MM.1S (cell line): ENCODE data around the gene KCNQ5.

Source experiments
- DNase-seq: peaks from one replicate; pipeline ENCODE4 v3.0.0-alpha.2; 2015
- H2AFZ ChIP-seq: fragments of 300-600 bp; sonication (generic); 2 replicates; pipeline ENCODE4 v1.6.0; 2016; ENCODE audit warnings: antibody characterized with exemption, low read length
- H3F3A ChIP-seq: fragments of 300-600 bp; sonication (generic); 2 replicates; pipeline ENCODE4 v1.6.1; 2016; ENCODE audit warnings: mild to moderate bottlenecking, antibody characterized with exemption, low read length, moderate library complexity, mixed read lengths; ENCODE audit not compliant: insufficient read depth
- H3K27ac ChIP-seq: fragments of 300-600 bp; sonication (generic); 2 replicates; pipeline ENCODE4 v1.5.1; 2016; ENCODE audit warnings: mild to moderate bottlenecking, low read length
- H3K27me3 ChIP-seq: fragments of 300-600 bp; sonication (generic); replicated peaks from 2 replicates; pipeline ENCODE4 v1.6.0; 2016; ENCODE audit warnings: low read length; ENCODE audit not compliant: insufficient read depth
- H3K36me3 ChIP-seq: fragments of 300-600 bp; sonication (generic); replicated peaks from 2 replicates; pipeline ENCODE4 v1.6.1; 2016; ENCODE audit warnings: mild to moderate bottlenecking, low read length, mixed read lengths; ENCODE audit not compliant: insufficient read depth
- H3K4me1 ChIP-seq: fragments of 300-600 bp; sonication (generic); 2 replicates; pipeline ENCODE4 v1.6.1; 2016; ENCODE audit warnings: low read length, mixed read lengths
- H3K4me2 ChIP-seq: fragments of 300-600 bp; sonication (generic); 2 replicates; pipeline ENCODE4 v1.6.0; 2016; ENCODE audit warnings: low read depth, low read length
- H3K4me3 ChIP-seq: fragments of 300-600 bp; sonication (generic); 2 replicates; pipeline ENCODE4 v1.5.1; 2016; ENCODE audit warnings: low read length, mixed read lengths
- H3K79me2 ChIP-seq: fragments of 300-600 bp; sonication (generic); 2 replicates; pipeline ENCODE4 v1.6.1; 2016; ENCODE audit warnings: mixed run types, low read length, mixed read lengths
- H3K9ac ChIP-seq: fragments of 300-600 bp; sonication (generic); 2 replicates; pipeline ENCODE4 v1.6.1; 2016; ENCODE audit warnings: low read length, mixed read lengths
- H3K9me2 ChIP-seq: fragments of 300-600 bp; sonication (generic); replicated peaks from 2 replicates; pipeline ENCODE4 v1.6.1; 2016; ENCODE audit warnings: mild to moderate bottlenecking, low read length, mixed read lengths; ENCODE audit not compliant: insufficient read depth
- H3K9me3 ChIP-seq: fragments of 300-600 bp; sonication (generic); replicated peaks from 2 replicates; pipeline ENCODE4 v1.6.1; 2016; ENCODE audit warnings: mild to moderate bottlenecking, low read length, mixed read lengths; ENCODE audit not compliant: insufficient read depth
- H4K20me1 ChIP-seq: fragments of 300-600 bp; sonication (generic); 2 replicates; pipeline ENCODE4 v1.6.1; 2016; ENCODE audit warnings: mild to moderate bottlenecking, low read length, moderate library complexity, mixed read lengths; ENCODE audit not compliant: insufficient read depth
- EZH2 ChIP-seq: fragments of 300-600 bp; sonication (generic); optimal IDR thresholded peaks from 2 replicates; pipeline ENCODE3; 2017; ENCODE audit warnings: low read depth, mild to moderate bottlenecking, antibody characterized with exemption, low read length, mixed read lengths
- EZH2phosphoT487 ChIP-seq: fragments of 300-600 bp; sonication (generic); IDR thresholded peaks from 2 replicates; pipeline ENCODE4 v1.6.1; 2018; ENCODE audit warnings: antibody characterized with exemption, low read length
- TF ChIP-seq, protein P1 (sequence below): fragments of 300-600 bp; sonication (generic); IDR thresholded peaks from 2 replicates; pipeline ENCODE4 v1.5.1; 2016; ENCODE audit warnings: antibody characterized with exemption, low read length, mixed read lengths

The KCNQ5 gene

DNA sequence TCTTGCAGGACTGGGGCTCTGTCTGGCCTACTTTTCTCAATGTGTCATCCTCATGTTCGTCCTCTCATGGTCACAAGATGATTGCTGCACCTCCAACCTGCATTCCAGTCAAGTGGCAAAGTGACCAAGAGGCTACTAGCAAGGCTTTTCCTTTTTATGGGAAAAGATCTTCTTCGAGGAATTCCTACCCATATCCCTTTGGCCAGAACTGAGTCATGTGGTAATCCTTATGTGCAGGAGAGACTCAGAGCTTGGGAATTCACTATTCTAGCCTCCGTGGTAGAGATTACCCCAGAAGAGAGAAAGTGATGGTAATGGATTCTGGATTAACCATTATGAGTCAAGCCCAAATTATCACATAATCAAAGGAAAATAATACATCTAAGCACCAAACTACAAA is 162.7 kb downstream of the KCNQ5 start:
- H4K20me1 ChIP-seq, result no peaks in the 10 kb centered on the region
- no peak overlapping the region for H3K4me2 ChIP-seq
- H3K27me3 ChIP-seq, result no peaks in the 10 kb centered on the region
- no peaks in the 10 kb centered on the region for H3K79me2 ChIP-seq
- TF ChIP-seq, protein P1, sequence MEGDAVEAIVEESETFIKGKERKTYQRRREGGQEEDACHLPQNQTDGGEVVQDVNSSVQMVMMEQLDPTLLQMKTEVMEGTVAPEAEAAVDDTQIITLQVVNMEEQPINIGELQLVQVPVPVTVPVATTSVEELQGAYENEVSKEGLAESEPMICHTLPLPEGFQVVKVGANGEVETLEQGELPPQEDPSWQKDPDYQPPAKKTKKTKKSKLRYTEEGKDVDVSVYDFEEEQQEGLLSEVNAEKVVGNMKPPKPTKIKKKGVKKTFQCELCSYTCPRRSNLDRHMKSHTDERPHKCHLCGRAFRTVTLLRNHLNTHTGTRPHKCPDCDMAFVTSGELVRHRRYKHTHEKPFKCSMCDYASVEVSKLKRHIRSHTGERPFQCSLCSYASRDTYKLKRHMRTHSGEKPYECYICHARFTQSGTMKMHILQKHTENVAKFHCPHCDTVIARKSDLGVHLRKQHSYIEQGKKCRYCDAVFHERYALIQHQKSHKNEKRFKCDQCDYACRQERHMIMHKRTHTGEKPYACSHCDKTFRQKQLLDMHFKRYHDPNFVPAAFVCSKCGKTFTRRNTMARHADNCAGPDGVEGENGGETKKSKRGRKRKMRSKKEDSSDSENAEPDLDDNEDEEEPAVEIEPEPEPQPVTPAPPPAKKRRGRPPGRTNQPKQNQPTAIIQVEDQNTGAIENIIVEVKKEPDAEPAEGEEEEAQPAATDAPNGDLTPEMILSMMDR, result no peak
- TF ChIP-seq EZH2phosphoT487 (no peak), EZH2 (no peak)
- H3K4me3 ChIP-seq, result no peak overlapping the region
- no peak for DNase-seq
- no peaks in the 10 kb centered on the region for H3K9me3 ChIP-seq
- H3K4me1 ChIP-seq, result peaks cover 8% of the 10 kb centered on the region
- H3F3A ChIP-seq, result 0 out of 2 replicates have a peak, but pooled peaks cover 10% of the 10 kb centered on the region
- H3K9me2 ChIP-seq, result no peaks in the 10 kb centered on the region
- H3K36me3 ChIP-seq, result no peaks in the 10 kb centered on the region
- H2AFZ ChIP-seq, result no peak overlapping the region
- H3K9ac ChIP-seq, result no peak overlapping the region
- no peak overlapping the region for H3K27ac ChIP-seq

DNA sequence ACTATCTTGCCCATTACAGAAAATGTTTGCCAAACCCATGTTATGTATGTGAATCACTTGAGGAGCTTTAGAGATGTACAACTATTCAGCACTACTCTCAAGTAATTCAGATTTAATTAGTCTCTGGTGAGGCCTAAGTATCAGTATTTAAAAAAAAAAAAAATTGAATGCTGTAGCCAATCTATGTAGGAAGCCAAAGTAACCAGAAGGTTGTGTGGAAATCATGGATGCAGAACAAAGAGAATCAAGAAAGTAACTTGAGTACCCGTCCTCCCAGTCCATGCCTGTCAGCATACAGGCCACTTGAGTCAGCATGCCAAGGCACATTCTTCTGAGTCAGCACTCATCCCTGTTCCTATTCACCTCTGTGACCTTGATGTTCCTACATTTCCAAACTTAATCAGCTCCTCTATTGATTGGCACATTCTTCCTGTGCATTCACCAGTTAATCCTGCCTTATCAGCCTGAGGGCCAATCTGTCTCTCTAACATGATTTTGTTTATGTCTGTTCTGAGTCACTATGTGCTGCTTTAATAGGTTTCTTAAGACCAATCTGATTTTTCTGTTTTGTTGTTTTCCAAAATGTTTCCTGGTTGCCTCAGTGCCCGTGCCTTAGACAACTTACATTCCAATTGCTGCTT is 165.6 kb downstream of the KCNQ5 start:
- no peak overlapping the region for H3K27ac ChIP-seq
- peaks cover 6% of the 10 kb centered on the region; the same call in 1 of the 2 replicates for H3K79me2 ChIP-seq
- TF ChIP-seq EZH2 (no peak), EZH2phosphoT487 (no peak)
- TF ChIP-seq, protein P1, result no peak
- H3K9me2 ChIP-seq, result no peaks in the 10 kb centered on the region
- peaks cover 14% of the 10 kb centered on the region for H3K4me1 ChIP-seq
- 0 out of 2 replicates have a peak, but pooled peaks cover 10% of the 10 kb centered on the region for H3F3A ChIP-seq
- no peaks in the 10 kb centered on the region for H4K20me1 ChIP-seq
- H2AFZ ChIP-seq, result no peak overlapping the region
- no peaks in the 10 kb centered on the region for H3K36me3 ChIP-seq
- H3K4me2 ChIP-seq, result no peak overlapping the region
- no peaks in the 10 kb centered on the region for H3K9me3 ChIP-seq
- DNase-seq, result no peak
- no peaks in the 10 kb centered on the region for H3K27me3 ChIP-seq
- no peak overlapping the region for H3K9ac ChIP-seq
- H3K4me3 ChIP-seq, result no peak overlapping the region

DNA sequence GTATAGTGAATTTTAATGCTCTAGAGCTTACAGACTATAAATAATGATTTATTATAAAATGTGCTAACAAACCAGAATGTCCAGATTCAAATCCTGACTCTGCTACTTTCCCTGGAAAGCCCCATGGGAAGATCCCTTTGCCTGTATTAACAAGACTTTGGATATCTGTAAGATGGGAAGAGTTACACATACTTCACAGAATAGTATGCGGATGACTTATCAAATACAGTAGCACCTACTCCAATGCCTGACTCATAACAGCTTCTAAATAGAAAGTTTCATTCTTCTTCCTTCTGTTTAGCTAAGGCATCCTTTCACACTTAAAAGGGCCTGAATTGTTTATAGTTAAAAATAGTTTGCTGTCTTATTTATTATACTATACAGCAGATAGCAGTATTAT is 166.3 kb downstream of the KCNQ5 start:
- no peak for TF ChIP-seq EZH2phosphoT487
- TF ChIP-seq, protein P1, result no peak
- TF ChIP-seq EZH2, result no peak
- Histone ChIP-seq H3K36me3 (no peaks in the 10 kb centered on the region), H3K27ac (no peak overlapping the region), H3K9me2 (no peaks in the 10 kb centered on the region), H3K27me3 (no peaks in the 10 kb centered on the region), H3K4me2 (no peak overlapping the region), H3K9ac (no peak overlapping the region), H3K79me2 (peaks cover 6% of the 10 kb centered on the region; the same call in 1 of the 2 replicates), H2AFZ (no peak overlapping the region), H3F3A (0 out of 2 replicates have a peak, but pooled peaks cover 10% of the 10 kb centered on the region), H4K20me1 (no peaks in the 10 kb centered on the region), H3K4me1 (peaks cover 14% of the 10 kb centered on the region), H3K4me3 (no peak overlapping the region), H3K9me3 (no peaks in the 10 kb centered on the region)
- DNase-seq, result no peak
